CD14-positive monocyte (primary cell): Measurements from ENCODE around the gene NT5C1B. TPM values are rescaled to one million over a fixed set of nuclear protein-coding genes. Genes with fewer than 3 reads are reported as not detected.

Source experiments
- DNase-seq, 3 donors: peaks; one replicate each; pipeline ENCODE4 v3.0.0-alpha.2; 2011 to 2022
- H2AFZ ChIP-seq: 2 replicates; pipeline ENCODE4 v1.6.0; 2012; ENCODE audit warnings: mild to moderate bottlenecking, low read depth, low read length, inconsistent platforms; ENCODE audit not compliant: insufficient read depth, poor library complexity, severe bottlenecking
- H3K27ac ChIP-seq, 2 donors: 1 replicate in 1 of 2; 2 replicates in 1 of 2; pipeline ENCODE4 v1.5.1; 2012 to 2013; ENCODE audit warnings: low read length in 2 of 2, control low read depth in 1 of 2, inconsistent platforms in 1 of 2, low read depth in 1 of 2, mild to moderate bottlenecking in 1 of 2
- H3K27me3 ChIP-seq, 2 donors: one replicate each; pipeline versions ENCODE4 v1.6.0 to v1.6.1; 2011 to 2013; ENCODE audit warnings: low read length in 2 of 2; ENCODE audit not compliant: control insufficient read depth in 2 of 2, insufficient read depth in 2 of 2
- H3K36me3 ChIP-seq, 2 donors: replicated peaks in 1 of 2; 1 replicate in 1 of 2; 2 replicates in 1 of 2; pipeline versions ENCODE4 v1.5.1 to v1.6.1; 2012 to 2013; ENCODE audit warnings: low read length in 2 of 2, control low read depth in 1 of 2, inconsistent platforms in 1 of 2, mild to moderate bottlenecking in 1 of 2; ENCODE audit not compliant: insufficient read depth in 2 of 2, control insufficient read depth in 1 of 2
- H3K4me1 ChIP-seq, 2 donors: 1 replicate in 1 of 2; 2 replicates in 1 of 2; pipeline versions ENCODE4 v1.5.1 to v1.6.1; 2012 to 2013; ENCODE audit warnings: low read length in 2 of 2, control low read depth in 1 of 2, inconsistent platforms in 1 of 2, mild to moderate bottlenecking in 1 of 2, moderate library complexity in 1 of 2; ENCODE audit not compliant: insufficient read depth in 2 of 2, control insufficient read depth in 1 of 2
- H3K4me2 ChIP-seq: replicated peaks from 2 replicates; pipeline ENCODE3; 2012; ENCODE audit warnings: low read length, moderate library complexity, mild to moderate bottlenecking; ENCODE audit not compliant: poor library complexity, severe bottlenecking; ENCODE audit errors: extremely low read depth
- H3K4me3 ChIP-seq, 3 experiments: fragments of 200-600 bp in 1 of 3; sonication (generic) in 1 of 3; replicated peaks in 1 of 3; 1 replicate in 2 of 3; 2 replicates in 1 of 3; pipeline ENCODE4 v1.5.1; 2011 to 2013; ENCODE audit warnings: low read length in 3 of 3, mild to moderate bottlenecking in 3 of 3, control low read depth in 2 of 3, low read depth in 2 of 3, inconsistent platforms in 1 of 3, moderate library complexity in 1 of 3
- H3K79me2 ChIP-seq: 2 replicates; pipeline ENCODE4 v1.6.0; 2012; ENCODE audit warnings: mild to moderate bottlenecking, control low read depth, inconsistent platforms, low read length, moderate library complexity; ENCODE audit not compliant: insufficient read depth
- H3K9ac ChIP-seq: 2 replicates; pipeline ENCODE4 v1.6.0; 2017; ENCODE audit warnings: low read length, mild to moderate bottlenecking; ENCODE audit not compliant: insufficient read depth, poor library complexity, severe bottlenecking
- H3K9me3 ChIP-seq, 2 donors: replicated peaks in 1 of 2; 1 replicate in 1 of 2; 2 replicates in 1 of 2; pipeline versions ENCODE4 v1.5.1 to v1.6.1; 2012 to 2013; ENCODE audit warnings: low read length in 2 of 2, control low read depth in 1 of 2; ENCODE audit not compliant: control insufficient read depth in 1 of 2, insufficient read depth in 1 of 2
- H4K20me1 ChIP-seq: 2 replicates; pipeline ENCODE4 v1.6.0; 2012; ENCODE audit warnings: mild to moderate bottlenecking, low read length, control low read depth, moderate library complexity; ENCODE audit not compliant: insufficient read depth
- H3K27ac Mint-ChIP-seq, 7 donors: one replicate each; pipeline ENCODE4 v1.8.0; 2020; ENCODE audit warnings: mild to moderate bottlenecking in 7 of 7, mixed read lengths in 7 of 7, moderate library complexity in 6 of 7, inconsistent platforms in 2 of 7
- H3K27me3 Mint-ChIP-seq, 3 donors: one replicate each; pipeline ENCODE4 v1.8.0; 2021 to 2022; ENCODE audit warnings: low read depth in 3 of 3, mild to moderate bottlenecking in 3 of 3, mixed read lengths in 3 of 3, moderate library complexity in 3 of 3, inconsistent platforms in 1 of 3
- H3K36me3 Mint-ChIP-seq, 2 donors: one replicate each; pipeline ENCODE4 v1.8.0; 2020; ENCODE audit warnings: mixed read lengths in 2 of 2, inconsistent platforms in 1 of 2, mild to moderate bottlenecking in 1 of 2
- H3K4me1 Mint-ChIP-seq: one replicate; pipeline ENCODE4 v1.8.0; 2020; ENCODE audit warnings: mild to moderate bottlenecking, mixed read lengths
- H3K4me3 Mint-ChIP-seq, 2 donors: one replicate each; pipeline ENCODE4 v1.8.0; 2020; ENCODE audit warnings: mild to moderate bottlenecking in 2 of 2, mixed read lengths in 2 of 2, moderate library complexity in 1 of 2
- H3K9me3 Mint-ChIP-seq, 7 donors: one replicate each; pipeline ENCODE4 v1.8.0; 2020 to 2022; ENCODE audit warnings: mixed read lengths in 7 of 7, mild to moderate bottlenecking in 6 of 7, moderate library complexity in 6 of 7, inconsistent platforms in 2 of 7
- CTCF ChIP-seq: fragments of 200-600 bp; IDR thresholded peaks from one replicate; pipeline ENCODE4 v1.8.0; 2022; ENCODE audit warnings: antibody characterized with exemption, mild to moderate bottlenecking
- WGBS: methylation state at CpG from one replicate; pipeline ENCODE4 v1.1.5; 2013; ENCODE audit warnings: missing lambda C conversion rate; ENCODE audit not compliant: insufficient coverage; 5-methylcytosine and 5-hydroxymethylcytosine counted together
- intact Hi-C, 2 donors: fragments of 100-400 bp; cut with micrococcal nuclease; formaldehyde crosslinking; loops; one replicate each; pipeline versions ENCODE4 v1.15.0 to v1.15.1; 2023
- polyA plus RNA-seq, 3 donors: library from polyadenylated mRNA; depleted of rRNA in 1 of 3; unstranded in 2 of 3; stranded (reverse) in 1 of 3; fragments of 300-500 nt in 2 of 3; fragments of >200 nt in 1 of 3; fragmentation: Illumina TruSeq in 2 of 3; gene quantifications; 1 replicate in 2 of 3; 2 replicates in 1 of 3; pipeline ENCODE4 v1.2.3, GENCODE V29; 2012 to 2021

Gene NT5C1B
- polyA plus RNA-seq, 3 donors: not detected

GRCh38 chr2:18517386-18517785 is 72.0 kb downstream of the NT5C1B start:
- Mint-ChIP-seq H3K27me3 (peaks cover 3 to 11% (median 6%) of the 10 kb centered on the region in 3 donors), H3K36me3 (no peaks in the 10 kb centered on the region), H3K4me1 (no peaks in the 10 kb centered on the region), H3K4me3 (no peak overlapping the region), H3K27ac (no peak overlapping the region), H3K9me3 (no peaks in the 10 kb centered on the region)
- 60% methylated on average over 1 of the region's 1 CpG for whole genome bisulfite sequencing
- no peaks in the 10 kb centered on the region for H3K4me1 ChIP-seq
- no peaks in the 10 kb centered on the region for H3K36me3 ChIP-seq
- H4K20me1 ChIP-seq: no peaks in the 10 kb centered on the region
- no peaks in the 10 kb centered on the region for H3K27me3 ChIP-seq
- no peak overlapping the region for H3K9ac ChIP-seq
- intact Hi-C loops: no loop called here
- H3K4me3 ChIP-seq: no peak overlapping the region
- TF ChIP-seq CTCF: no peak
- H3K79me2 ChIP-seq: no peaks in the 10 kb centered on the region
- H3K4me2 ChIP-seq: no peak overlapping the region
- no peaks in the 10 kb centered on the region for H3K9me3 ChIP-seq
- no peak for DNase-seq
- no peak overlapping the region for H2AFZ ChIP-seq
- no peak overlapping the region for H3K27ac ChIP-seq

- 88% methylated on average over 6 of the region's 11 CpGs for whole genome bisulfite sequencing
- Mint-ChIP-seq H3K9me3 (no peaks in the 10 kb centered on the region), H3K27ac (no peak overlapping the region), H3K36me3 (no peaks in the 10 kb centered on the region), H3K27me3 (peaks cover 3 to 16% (median 6%) of the 10 kb centered on the region in 3 donors), H3K4me3 (no peak overlapping the region), H3K4me1 (no peaks in the 10 kb centered on the region)
- no peaks in the 10 kb centered on the region for H3K27me3 ChIP-seq
- H3K4me3 ChIP-seq: no peak overlapping the region
- H3K79me2 ChIP-seq: no peaks in the 10 kb centered on the region
- H3K4me2 ChIP-seq: no peak overlapping the region
- no peaks in the 10 kb centered on the region for H3K4me1 ChIP-seq
- H2AFZ ChIP-seq: no peak overlapping the region
- H3K9ac ChIP-seq: no peak overlapping the region
- no peak for DNase-seq
- no peaks in the 10 kb centered on the region for H3K36me3 ChIP-seq
- no peaks in the 10 kb centered on the region for H3K9me3 ChIP-seq
- no peaks in the 10 kb centered on the region for H4K20me1 ChIP-seq
- intact Hi-C loops: no loop called here
- TF ChIP-seq CTCF: no peak
- H3K27ac ChIP-seq: no peak overlapping the region
Observed at GRCh38 chr2:18516112-18516511, 73.3 kb downstream of the NT5C1B start.
